BLaER1 (cell line): Measurements from ENCODE around the gene UBE2I.
"Not testable (repeated sequence)": the region's sequence is repeated elsewhere in the genome, so short reads cannot be mapped to it uniquely, and the experiment has no call there.

ENCODE experiments used
- H3K27ac ChIP-seq: shearing (Covaris generic); formaldehyde crosslinking; 2 replicates; pipeline ENCODE4 v1.8.1; 2022
- H3K27me3 ChIP-seq: shearing (Covaris generic); formaldehyde crosslinking; 2 replicates; pipeline ENCODE4 v1.8.1; 2022
- H3K36me3 ChIP-seq: shearing (Covaris generic); formaldehyde crosslinking; 2 replicates; pipeline ENCODE4 v1.8.1; 2022
- H3K4me1 ChIP-seq: shearing (Covaris generic); formaldehyde crosslinking; 2 replicates; pipeline ENCODE4 v1.8.1; 2022
- H3K4me2 ChIP-seq: shearing (Covaris generic); formaldehyde crosslinking; 2 replicates; pipeline ENCODE4 v1.8.1; 2022
- H3K4me3 ChIP-seq: shearing (Covaris generic); formaldehyde crosslinking; 2 replicates; pipeline ENCODE4 v1.8.1; 2022
- H3K9ac ChIP-seq: shearing (Covaris generic); formaldehyde crosslinking; 2 replicates; pipeline ENCODE4 v1.8.1; 2022
- H3K9me3 ChIP-seq: shearing (Covaris generic); formaldehyde crosslinking; 2 replicates; pipeline ENCODE4 v1.8.1; 2022
- H4K20me1 ChIP-seq: shearing (Covaris generic); formaldehyde crosslinking; 2 replicates; pipeline ENCODE4 v1.8.1; 2022
- Cebpa-rat ChIP-seq: shearing (Covaris generic); IDR thresholded peaks from 2 replicates; pipeline ENCODE4 v1.8.1; 2022

UBE2I gene

GRCh38 chr16:1265090-1265630 lies 44.3 kb upstream of the UBE2I start:
- no peak for TF ChIP-seq Cebpa-rat
- peaks cover 28% of the 10 kb centered on the region for H4K20me1 ChIP-seq
- no peak overlapping the region for H3K27ac ChIP-seq
- no peak overlapping the region for H3K4me3 ChIP-seq
- no peak overlapping the region for H3K4me2 ChIP-seq
- H3K9me3 ChIP-seq: no peaks in the 10 kb centered on the region; the same call in 1 of the 2 replicates
- H3K4me1 ChIP-seq: peaks cover 5% of the 10 kb centered on the region; the same call in 1 of the 2 replicates
- H3K27me3 ChIP-seq: peaks cover 38% of the 10 kb centered on the region
- H3K9ac ChIP-seq: no peak overlapping the region
- H3K36me3 ChIP-seq: no peaks in the 10 kb centered on the region

GRCh38 chr16:1265826-1266225 lies 43.6 kb upstream of the UBE2I start:
- Histone ChIP-seq H4K20me1 (peaks cover 22% of the 10 kb centered on the region), H3K27ac (no peak overlapping the region), H3K27me3 (peaks cover 31% of the 10 kb centered on the region), H3K9me3 (no peaks in the 10 kb centered on the region; the same call in 1 of the 2 replicates), H3K9ac (no peak overlapping the region), H3K4me2 (no peak overlapping the region), H3K4me1 (peaks cover 5% of the 10 kb centered on the region; the same call in 1 of the 2 replicates), H3K4me3 (no peak overlapping the region), H3K36me3 (no peaks in the 10 kb centered on the region)
- no peak for TF ChIP-seq Cebpa-rat

GRCh38 chr16:1269418-1269817 lies 40.0 kb upstream of the UBE2I start:
- not testable (repeated sequence) for H3K27me3 ChIP-seq, H3K9ac ChIP-seq, H3K4me2 ChIP-seq, H3K27ac ChIP-seq, H4K20me1 ChIP-seq, H3K36me3 ChIP-seq, H3K4me3 ChIP-seq, H3K9me3 ChIP-seq
- peaks cover 14% of the 10 kb centered on the region for H3K4me1 ChIP-seq

- H3K9me3 ChIP-seq: no peaks in the 10 kb centered on the region
- no peaks in the 10 kb centered on the region for H3K36me3 ChIP-seq
- 0 out of 2 replicates have a peak, but pooled peaks cover 3% of the 10 kb centered on the region for H3K27me3 ChIP-seq
- H3K4me1 ChIP-seq: peaks cover 14% of the 10 kb centered on the region
- H3K4me2 ChIP-seq: peak overlapping the region; percentile 50
- no peaks in the 10 kb centered on the region for H4K20me1 ChIP-seq
- H3K9ac ChIP-seq: no peak overlapping the region
- TF ChIP-seq Cebpa-rat: no peak
- no peak overlapping the region for H3K27ac ChIP-seq
- H3K4me3 ChIP-seq: no peak overlapping the region
Measured at GRCh38 chr16:1271380-1271723, 38.1 kb upstream of the UBE2I start.

- H3K4me2 ChIP-seq: peak overlapping the region; percentile 50
Measured at GRCh38 chr16:1271724-1272413, 37.6 kb upstream of the UBE2I start.

GRCh38 chr16:1272453-1273198 lies 36.8 kb upstream of the UBE2I start:
- TF ChIP-seq Cebpa-rat: no peak
- peaks cover 14% of the 10 kb centered on the region for H3K4me1 ChIP-seq
- no peaks in the 10 kb centered on the region for H3K36me3 ChIP-seq
- no peak overlapping the region for H3K4me3 ChIP-seq
- no peak overlapping the region for H3K9ac ChIP-seq
- peak overlapping the region; percentile 50 for H3K4me2 ChIP-seq
- H4K20me1 ChIP-seq: no peaks in the 10 kb centered on the region
- H3K27me3 ChIP-seq: peaks cover 10% of the 10 kb centered on the region
- H3K27ac ChIP-seq: no peak overlapping the region
- no peaks in the 10 kb centered on the region for H3K9me3 ChIP-seq

More at GRCh38 chr16:1271724-1272413, 37.6 kb upstream of the UBE2I start:
- H4K20me1 ChIP-seq, H3K27me3 ChIP-seq, H3K27ac ChIP-seq, H3K9ac ChIP-seq, H3K4me3 ChIP-seq, H3K9me3 ChIP-seq, H3K36me3 ChIP-seq: not testable (repeated sequence)
- H3K4me1 ChIP-seq: peaks cover 14% of the 10 kb centered on the region

GRCh38 chr16:1273816-1274215 lies 35.6 kb upstream of the UBE2I start:
- H3K27me3 ChIP-seq: peaks cover 20% of the 10 kb centered on the region

GRCh38 chr16:1274767-1275166 lies 34.7 kb upstream of the UBE2I start:
- H3K4me2 ChIP-seq: no peak overlapping the region
- H3K36me3 ChIP-seq: no peaks in the 10 kb centered on the region
- H3K27ac ChIP-seq: no peak overlapping the region
- peaks cover 28% of the 10 kb centered on the region for H3K4me1 ChIP-seq
- no peak for TF ChIP-seq Cebpa-rat
- no peak overlapping the region for H3K9ac ChIP-seq
- no peaks in the 10 kb centered on the region for H4K20me1 ChIP-seq
- H3K27me3 ChIP-seq: peaks cover 27% of the 10 kb centered on the region
- no peaks in the 10 kb centered on the region for H3K9me3 ChIP-seq
- no peak overlapping the region for H3K4me3 ChIP-seq

More at GRCh38 chr16:1273816-1274215, 35.6 kb upstream of the UBE2I start:
- H3K4me1 ChIP-seq: peaks cover 19% of the 10 kb centered on the region
- H3K9ac ChIP-seq: no peak overlapping the region
- H3K4me3 ChIP-seq: no peak overlapping the region
- H3K9me3 ChIP-seq: no peaks in the 10 kb centered on the region
- no peak for TF ChIP-seq Cebpa-rat
- no peaks in the 10 kb centered on the region for H3K36me3 ChIP-seq
- H4K20me1 ChIP-seq: no peaks in the 10 kb centered on the region
- no peak overlapping the region for H3K27ac ChIP-seq
- no peak overlapping the region for H3K4me2 ChIP-seq

- TF ChIP-seq Cebpa-rat: no peak
- Histone ChIP-seq H4K20me1 (no peaks in the 10 kb centered on the region), H3K4me1 (peaks cover 41% of the 10 kb centered on the region), H3K9me3 (no peaks in the 10 kb centered on the region), H3K27ac (no peak overlapping the region), H3K27me3 (peaks cover 27% of the 10 kb centered on the region), H3K9ac (no peak overlapping the region), H3K4me2 (no peak overlapping the region), H3K36me3 (no peaks in the 10 kb centered on the region), H3K4me3 (no peak overlapping the region)
Measured at GRCh38 chr16:1275791-1276579, 33.5 kb upstream of the UBE2I start.

GRCh38 chr16:1276580-1276878 lies 32.9 kb upstream of the UBE2I start:
- Histone ChIP-seq H3K4me1 (peaks cover 43% of the 10 kb centered on the region), H3K27ac (no peak overlapping the region), H3K9ac (no peak overlapping the region), H3K36me3 (no peaks in the 10 kb centered on the region), H3K4me3 (no peak overlapping the region), H3K4me2 (no peak overlapping the region), H4K20me1 (no peaks in the 10 kb centered on the region), H3K9me3 (no peaks in the 10 kb centered on the region), H3K27me3 (peaks cover 32% of the 10 kb centered on the region)
- no peak for TF ChIP-seq Cebpa-rat
